ENCODE measurements around the gene CETN2.
A peak's percentile ranks its signal among the peaks of the same experiment; 100 is the strongest.

DNA sequence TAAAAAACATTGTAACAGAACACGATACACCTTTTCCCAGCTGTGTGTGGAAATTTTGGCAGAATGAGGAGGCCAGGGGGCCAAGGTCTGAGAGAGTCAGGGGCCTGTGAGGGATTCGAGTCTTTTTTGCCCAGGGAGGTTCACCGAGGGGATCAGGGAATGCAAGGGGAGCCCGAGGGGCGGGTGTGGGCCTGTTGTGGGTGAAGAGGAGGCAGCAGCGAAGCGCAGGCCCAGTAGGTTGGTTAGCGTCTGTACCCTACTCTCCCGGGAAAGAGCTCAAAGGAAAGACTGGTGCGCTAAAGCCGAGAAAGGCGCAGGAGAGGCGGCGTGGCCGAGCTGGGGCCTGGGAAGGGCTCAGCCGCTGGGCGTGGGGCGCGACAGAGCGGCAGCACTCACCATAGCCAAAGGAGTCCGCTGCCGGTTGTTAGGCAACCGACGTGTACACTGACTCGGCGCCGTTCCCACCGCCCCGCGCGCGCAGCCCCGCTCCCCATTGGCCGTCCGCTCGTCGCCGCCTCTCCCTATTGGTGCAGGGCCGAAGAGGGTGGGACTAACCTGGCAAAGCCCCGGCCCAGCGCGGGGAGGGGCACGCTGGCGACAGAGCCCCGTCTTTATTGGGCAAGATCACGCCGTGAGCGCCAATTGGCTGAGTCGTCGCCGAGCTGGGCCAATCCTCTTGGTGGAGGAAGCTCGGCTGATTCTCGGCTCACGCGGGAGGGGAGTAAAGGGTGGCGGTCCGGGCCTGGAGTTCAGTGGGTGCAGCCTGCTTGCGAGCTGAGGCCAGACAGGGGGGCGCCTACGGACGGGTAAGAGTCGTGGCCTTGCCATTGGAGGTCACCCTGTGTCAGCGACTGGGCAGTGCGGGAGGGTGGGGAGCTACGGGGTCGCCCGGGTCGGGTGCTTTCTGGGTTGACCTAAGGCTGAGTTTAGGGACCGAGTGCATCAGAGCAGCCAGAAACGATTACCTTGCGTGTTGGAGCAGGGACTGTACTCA is at the start of gene CETN2, which contains the start of gene NSDHL:
- TF ChIP-seq, protein P1, sequence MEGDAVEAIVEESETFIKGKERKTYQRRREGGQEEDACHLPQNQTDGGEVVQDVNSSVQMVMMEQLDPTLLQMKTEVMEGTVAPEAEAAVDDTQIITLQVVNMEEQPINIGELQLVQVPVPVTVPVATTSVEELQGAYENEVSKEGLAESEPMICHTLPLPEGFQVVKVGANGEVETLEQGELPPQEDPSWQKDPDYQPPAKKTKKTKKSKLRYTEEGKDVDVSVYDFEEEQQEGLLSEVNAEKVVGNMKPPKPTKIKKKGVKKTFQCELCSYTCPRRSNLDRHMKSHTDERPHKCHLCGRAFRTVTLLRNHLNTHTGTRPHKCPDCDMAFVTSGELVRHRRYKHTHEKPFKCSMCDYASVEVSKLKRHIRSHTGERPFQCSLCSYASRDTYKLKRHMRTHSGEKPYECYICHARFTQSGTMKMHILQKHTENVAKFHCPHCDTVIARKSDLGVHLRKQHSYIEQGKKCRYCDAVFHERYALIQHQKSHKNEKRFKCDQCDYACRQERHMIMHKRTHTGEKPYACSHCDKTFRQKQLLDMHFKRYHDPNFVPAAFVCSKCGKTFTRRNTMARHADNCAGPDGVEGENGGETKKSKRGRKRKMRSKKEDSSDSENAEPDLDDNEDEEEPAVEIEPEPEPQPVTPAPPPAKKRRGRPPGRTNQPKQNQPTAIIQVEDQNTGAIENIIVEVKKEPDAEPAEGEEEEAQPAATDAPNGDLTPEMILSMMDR (IDR thresholded peaks at IDR 0.05): no peak
- TF ChIP-seq TCF7L2 (IDR thresholded peaks at IDR 0.05; ENCODE audit: low read depth, low read length) (no peak), SIN3A (IDR thresholded peaks at IDR 0.05; ENCODE audit: borderline replicate concordance, insufficient read depth, low read depth, low read length) (peak; percentile 22; the same call in 1 of the 2 replicates), REST (IDR thresholded peaks at IDR 0.05; ENCODE audit: insufficient read depth in 1 of 2, low read depth in 2 of 2, low read length in 1 of 2) (no peak), POLR2AphosphoS5 (IDR thresholded peaks at IDR 0.05; ENCODE audit: low read depth, low read length) (peak; percentile 83)

Measured in Panc1 (cell line).